T-cell (primary cell): ENCODE measurements around the gene AFF4. TPM values are rescaled to one million over a fixed set of nuclear protein-coding genes. Genes with fewer than 3 reads are reported as not detected.
A peak's percentile ranks its signal among the peaks of the same experiment; 100 is the strongest.

ENCODE experiments used
- ATAC-seq, 4 experiments: fragments of 200-7000 bp in 3 of 4; fragments of 150-1000 bp in 1 of 4; cut with Tn5 transposase; replicated peaks in 1 of 4; 1 replicate in 3 of 4; 2 replicates in 1 of 4; pipeline ENCODE4 v1.10.0; 2021; ENCODE audit warnings: moderate library complexity in 3 of 4, mild to moderate bottlenecking in 2 of 4, moderate number of reproducible peaks in 1 of 4
- CTCF ChIA-PET, 2 donors: fragments of 300-600 bp; sonication (Branson Sonifier 250); formaldehyde crosslinking; loops; one replicate each; lab custom pipeline; 2022; ENCODE audit warnings: antibody characterized with exemption in 2 of 2; lab: Charles Lee
- POLR2A ChIA-PET, 2 donors: fragments of 300-600 bp; sonication (Branson Sonifier 250); formaldehyde crosslinking; loops; one replicate each; lab custom pipeline; 2022; ENCODE audit warnings: antibody characterized with exemption in 2 of 2; lab: Charles Lee
- DNase-seq, 35 experiments: peaks; one replicate each; pipeline versions ENCODE4 v3.0.0 to v3.0.0-alpha.2; 2013 to 2023
- H3K27ac ChIP-seq: one replicate; pipeline ENCODE4 v1.5.1; 2013; ENCODE audit warnings: low read length
- H3K27me3 ChIP-seq, 2 experiments: replicated peaks in 1 of 2; 1 replicate in 1 of 2; 2 replicates in 1 of 2; pipeline versions ENCODE4 v1.6.1 to v1.7.0; 2013; ENCODE audit warnings: low read length in 1 of 2, mixed read lengths in 1 of 2; ENCODE audit not compliant: control insufficient read depth in 2 of 2, insufficient read depth in 2 of 2; ENCODE audit errors: extremely low read depth in 1 of 2
- H3K36me3 ChIP-seq, 2 donors: 1 replicate in 1 of 2; 2 replicates in 1 of 2; pipeline versions ENCODE4 v1.6.1 to v1.7.0; 2013; ENCODE audit warnings: low read length in 1 of 2; ENCODE audit not compliant: control insufficient read depth in 2 of 2, insufficient read depth in 1 of 2; ENCODE audit errors: extremely low read depth in 1 of 2
- H3K4me1 ChIP-seq, 2 experiments: 1 replicate in 1 of 2; 2 replicates in 1 of 2; pipeline versions ENCODE4 v1.6.1 to v1.7.0; 2013; ENCODE audit warnings: low read length in 2 of 2, mixed read lengths in 1 of 2; ENCODE audit not compliant: insufficient read depth in 2 of 2, control insufficient read depth in 1 of 2; ENCODE audit errors: extremely low read depth in 1 of 2
- H3K4me3 ChIP-seq, 2 donors: 1 replicate in 1 of 2; 2 replicates in 1 of 2; pipeline versions ENCODE4 v1.5.1 to v1.7.0; 2013; ENCODE audit warnings: mild to moderate bottlenecking in 2 of 2, low read length in 1 of 2, moderate library complexity in 1 of 2; ENCODE audit not compliant: control insufficient read depth in 1 of 2; ENCODE audit errors: extremely low read depth in 1 of 2
- H3K9me3 ChIP-seq: 2 replicates; pipeline ENCODE4 v1.7.0; 2013
- H3K27ac Mint-ChIP-seq, 2 donors: one replicate each; pipeline ENCODE4 v1.8.0; 2020 to 2021; ENCODE audit warnings: mild to moderate bottlenecking in 2 of 2, mixed read lengths in 2 of 2
- H3K27me3 Mint-ChIP-seq, 2 donors: one replicate each; pipeline ENCODE4 v1.8.0; 2021 to 2022; ENCODE audit warnings: mixed read lengths in 2 of 2
- H3K36me3 Mint-ChIP-seq: one replicate; pipeline ENCODE4 v1.8.0; 2021; ENCODE audit warnings: mixed read lengths
- H3K4me1 Mint-ChIP-seq, 3 donors: one replicate each; pipeline ENCODE4 v1.8.0; 2020 to 2022; ENCODE audit warnings: mixed read lengths in 3 of 3, mild to moderate bottlenecking in 1 of 3
- H3K4me3 Mint-ChIP-seq, 3 donors: one replicate each; pipeline ENCODE4 v1.8.0; 2020 to 2022; ENCODE audit warnings: mild to moderate bottlenecking in 3 of 3, mixed read lengths in 3 of 3, moderate library complexity in 3 of 3
- H3K9me3 Mint-ChIP-seq, 3 donors: one replicate each; pipeline ENCODE4 v1.8.0; 2020 to 2022; ENCODE audit warnings: mixed read lengths in 3 of 3
- WGBS: methylation state at CpG from one replicate; pipeline ENCODE4 v1.1.5; 2013; ENCODE audit warnings: missing lambda C conversion rate; ENCODE audit not compliant: insufficient coverage; 5-methylcytosine and 5-hydroxymethylcytosine counted together
- total RNA-seq, 35 experiments: library from RNA in 6 of 35; stranded (reverse) in 6 of 35; fragments of 120-200 nt in 1 of 35; gene quantifications; one replicate each; pipeline versions ENCODE4 v1.2.1 to v1.2.4 and lab custom pipeline; 2013 to 2026

Gene AFF4
- total RNA-seq, 5 donors from 2014 or later (not counting 1 experiment from before 2014, with no cell fraction given) = 44.2 to 74.1 (median 53.0) TPM

DNA sequence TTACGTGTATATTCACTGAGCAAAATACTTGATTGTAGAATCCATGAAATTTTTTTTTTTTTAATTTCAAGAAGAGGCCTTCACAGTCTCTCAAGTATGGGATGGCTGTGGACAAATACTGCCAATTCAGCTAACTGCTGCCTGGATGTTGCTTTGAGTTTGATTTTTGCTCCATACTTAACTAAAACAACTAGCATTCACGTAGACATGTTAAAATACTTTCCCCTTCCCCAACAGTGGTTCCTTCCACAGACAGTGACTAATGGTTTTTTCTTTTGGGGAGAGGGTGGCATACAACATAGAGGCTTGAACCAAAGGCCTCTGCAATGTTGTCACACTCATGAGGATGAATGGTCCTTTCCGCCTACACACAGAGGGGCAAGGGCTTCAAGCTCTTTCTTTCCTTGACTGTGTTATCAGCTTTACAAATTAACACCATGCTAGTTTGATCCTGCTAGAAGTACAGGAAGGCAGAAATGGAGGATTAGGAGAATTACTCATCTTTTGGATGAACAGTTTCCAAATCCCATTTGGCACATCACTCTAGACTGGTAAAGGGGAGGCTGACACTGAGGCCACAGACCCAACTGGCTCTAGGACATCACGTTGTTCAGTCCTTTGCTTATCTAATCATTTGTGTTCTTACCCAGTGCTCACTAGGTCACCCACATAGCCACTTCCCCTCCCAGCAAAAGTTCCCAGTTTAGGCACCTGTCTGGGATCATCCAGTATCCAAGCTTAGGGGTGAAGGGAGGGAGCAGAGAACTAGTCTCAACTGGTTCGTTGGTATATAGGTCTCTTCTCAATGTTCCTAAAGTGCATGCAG lies 91.8 kb downstream of the AFF4 start:
- 100% methylated on average over 1 of the region's 5 CpGs for WGBS
- Mint-ChIP-seq H3K9me3 (no peaks in the 10 kb centered on the region), H3K4me3 (no peak overlapping the region), H3K36me3 (peaks cover 34% of the 10 kb centered on the region), H3K4me1 (peaks cover 11 to 16% (median 14%) of the 10 kb centered on the region in 3 donors), H3K27ac (no peak overlapping the region), H3K27me3 (no peaks in the 10 kb centered on the region)
- ChIA-PET CTCF (no interaction called here), POLR2A (interaction anchor here (0.7 kb wide), 2 partner anchors 189 to 1497 kb away, joined by 4 read pairs; no protein-coding TSS in a partner anchor)
- Histone ChIP-seq H3K4me1 (peaks cover 2 to 11% of the 10 kb centered on the region in 2 experiments), H3K27me3 (no peaks in the 10 kb centered on the region), H3K9me3 (no peaks in the 10 kb centered on the region), H3K4me3 (no peak overlapping the region), H3K36me3 (peaks cover 0 to 34% of the 10 kb centered on the region in 2 donors), H3K27ac (no peak overlapping the region)
- no peak for ATAC-seq
- DNase-seq = no peak

DNA sequence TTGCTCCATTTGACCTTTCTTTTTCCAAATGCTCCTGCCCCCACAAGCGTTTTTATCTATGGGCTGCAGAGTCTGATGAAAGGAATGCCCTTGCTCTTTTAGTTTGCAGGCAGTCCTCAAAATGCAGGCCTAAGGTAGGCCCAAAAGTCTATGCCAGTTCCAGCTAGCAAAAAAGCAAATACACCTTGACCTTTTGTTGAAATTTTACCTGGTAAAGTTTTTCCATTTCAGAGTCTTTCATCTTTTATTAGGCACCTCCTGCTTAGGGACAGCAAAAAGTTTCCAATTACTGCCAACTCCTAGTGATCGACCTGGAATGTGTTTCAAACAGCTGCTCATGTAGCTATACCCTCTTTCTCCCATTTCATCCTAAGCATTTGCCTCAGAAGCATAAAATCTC lies 92.6 kb downstream of the AFF4 start:
- ATAC-seq (no peak), DNase-seq (no peak)
- H3K27me3 ChIP-seq = no peaks in the 10 kb centered on the region
- Mint-ChIP-seq H3K4me1 (peaks cover 20 to 23% (median 21%) of the 10 kb centered on the region in 3 donors), H3K27ac (peak overlapping the region in 1 of 2 donors; percentile 43), H3K36me3 (peaks cover 38% of the 10 kb centered on the region), H3K27me3 (no peaks in the 10 kb centered on the region), H3K9me3 (no peaks in the 10 kb centered on the region), H3K4me3 (no peak overlapping the region)
- H3K36me3 ChIP-seq = peaks cover 0 to 32% of the 10 kb centered on the region in 2 donors
- ChIA-PET POLR2A (interaction anchor here in 1 of 2 donors (0.6 kb wide), 1 partner anchor 584 kb away, joined by 3 read pairs; no protein-coding TSS in a partner anchor), CTCF (no interaction called here)
- 93% methylated on average over 2 of the region's 2 CpGs for WGBS
- no peaks in the 10 kb centered on the region for H3K9me3 ChIP-seq
- no peak overlapping the region for H3K27ac ChIP-seq
- no peak overlapping the region for H3K4me3 ChIP-seq
- H3K4me1 ChIP-seq = peaks cover 2 to 16% of the 10 kb centered on the region in 2 experiments

DNA sequence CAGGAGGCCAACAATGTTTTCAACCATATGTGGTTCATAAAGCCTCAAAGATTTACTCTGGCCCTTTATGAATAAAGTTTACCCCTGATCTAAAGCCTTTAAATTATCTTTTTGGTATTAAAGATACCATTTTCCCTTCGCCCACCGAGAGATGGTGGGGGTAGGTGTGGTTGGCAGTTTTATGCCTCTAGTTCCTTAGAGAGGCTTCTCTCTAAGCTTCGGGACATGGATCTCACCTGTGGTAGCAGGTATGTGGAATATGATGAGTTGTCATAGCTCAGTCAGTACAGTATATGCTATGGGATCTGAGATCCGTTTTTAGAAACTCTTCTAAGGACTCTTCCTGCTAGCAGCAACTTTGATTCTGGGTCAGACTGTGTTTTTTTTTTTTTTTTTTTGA lies 94.7 kb downstream of the AFF4 start:
- WGBS = 100% methylated on average over 2 of the region's 4 CpGs
- peaks cover 2 to 21% of the 10 kb centered on the region in 2 experiments for H3K4me1 ChIP-seq
- Mint-ChIP-seq H3K27ac (no peak overlapping the region), H3K9me3 (no peaks in the 10 kb centered on the region), H3K36me3 (peaks cover 35% of the 10 kb centered on the region), H3K4me3 (peak overlapping the region; percentile 39 to 99 (median 98)), H3K4me1 (peaks cover 27 to 30% (median 27%) of the 10 kb centered on the region in 3 donors), H3K27me3 (no peaks in the 10 kb centered on the region)
- no peaks in the 10 kb centered on the region for H3K27me3 ChIP-seq
- H3K27ac ChIP-seq = no peak overlapping the region
- H3K36me3 ChIP-seq = peaks cover 0 to 28% of the 10 kb centered on the region in 2 donors
- H3K4me3 ChIP-seq = no peak overlapping the region
- ATAC-seq = no peak
- CTCF ChIA-PET = interaction anchor here (0.7 to 2.0 kb wide), 3 partner anchors 14 to 19 kb away, joined by 3 to 6 read pairs (median 4); no protein-coding TSS in a partner anchor
- POLR2A ChIA-PET = interaction anchor here in 1 of 2 donors (0.5 to 0.6 kb wide), 2 partner anchors 9 to 838 kb away, joined by 3 to 4 read pairs; no protein-coding TSS in a partner anchor
- DNase-seq = no peak
- no peaks in the 10 kb centered on the region for H3K9me3 ChIP-seq

DNA sequence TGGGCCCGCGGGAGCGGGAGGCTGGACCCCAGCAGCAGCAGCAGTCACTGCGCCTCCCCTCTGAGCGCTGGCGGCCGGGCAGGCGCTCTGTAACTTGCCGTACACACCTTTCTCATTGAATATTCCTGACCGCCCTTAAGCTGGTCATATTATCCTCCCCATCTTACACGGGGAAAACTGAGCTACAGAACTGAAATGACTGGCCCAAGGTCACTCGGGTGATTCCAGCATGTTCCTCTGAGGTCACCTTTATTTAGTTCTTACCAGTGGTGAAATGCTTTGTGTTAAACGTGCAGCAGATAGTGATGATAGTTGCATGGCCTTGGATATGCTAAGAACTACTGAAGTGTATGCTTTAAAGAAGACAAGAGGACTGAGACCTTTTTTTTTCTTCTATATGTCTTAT lies 96.4 kb downstream of the AFF4 start:
- Mint-ChIP-seq H3K9me3 (no peaks in the 10 kb centered on the region), H3K4me1 (peaks cover 27 to 30% (median 27%) of the 10 kb centered on the region in 3 donors), H3K4me3 (peak overlapping the region; percentile 98 to 100 (median 99)), H3K27me3 (no peaks in the 10 kb centered on the region), H3K36me3 (peaks cover 26% of the 10 kb centered on the region), H3K27ac (peak overlapping the region; percentile 97 to 99)
- Histone ChIP-seq H3K27ac (peak overlapping the region; percentile 98), H3K27me3 (no peaks in the 10 kb centered on the region), H3K4me3 (peak overlapping the region; percentile 81 to 90), H3K9me3 (no peaks in the 10 kb centered on the region), H3K4me1 (peaks cover 2 to 21% of the 10 kb centered on the region in 2 experiments), H3K36me3 (peaks cover 0 to 28% of the 10 kb centered on the region in 2 donors)
- ChIA-PET POLR2A (interaction anchor here (0.6 kb wide), 3 partner anchors 51 to 1892 kb away, joined by 3 to 11 read pairs (median 3); no protein-coding TSS in a partner anchor), CTCF (no interaction called here)
- WGBS = 3% methylated on average over 11 of the region's 13 CpGs
- DNase-seq (no peak), ATAC-seq (no peak)

DNA sequence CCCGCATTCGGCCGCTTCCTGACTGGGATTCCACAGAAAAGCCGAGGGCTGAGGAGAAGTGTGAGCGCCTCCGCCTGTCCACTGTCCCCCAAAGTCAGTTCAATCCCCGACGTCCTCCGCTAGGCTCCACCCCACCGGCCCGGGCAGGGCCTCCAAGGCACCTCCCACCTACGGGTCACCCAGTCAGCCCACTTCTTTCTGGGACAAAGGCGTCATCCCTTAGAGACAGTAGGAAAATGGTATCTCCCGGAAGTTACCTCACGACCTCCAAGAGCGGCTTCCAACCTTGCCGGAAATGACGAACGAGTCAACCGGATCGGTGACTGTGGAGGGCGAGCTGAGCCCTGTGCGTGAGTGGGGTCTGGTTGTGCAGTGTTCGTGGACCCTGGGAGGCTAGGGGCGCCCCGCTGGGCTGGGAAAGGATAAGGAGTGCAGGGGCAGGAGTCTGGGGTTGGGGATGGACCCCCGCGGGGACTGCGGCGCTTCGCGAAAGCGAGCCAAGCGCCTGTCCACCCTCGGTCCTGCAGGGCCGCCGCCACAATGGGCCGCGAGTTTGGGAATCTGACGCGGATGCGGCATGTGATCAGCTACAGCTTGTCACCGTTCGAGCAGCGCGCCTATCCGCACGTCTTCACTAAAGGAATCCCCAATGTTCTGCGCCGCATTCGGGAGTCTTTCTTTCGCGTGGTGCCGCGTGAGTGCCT lies 96.9 kb downstream of the AFF4 start, which contains the start of the genes GDF9 and UQCRQ:
Gene GDF9 (minus strand): TSS at position 128 of the 704 bp plus-strand sequence. CDS start 1,936 bp downstream, outside the sequence.
Gene UQCRQ (plus strand): TSS at position 301 of the 704 bp plus-strand sequence. CDS start 240 bp downstream, at position 541.
- Histone ChIP-seq H3K4me1 (peaks cover 2 to 21% of the 10 kb centered on the region in 2 experiments), H3K4me3 (peak within 1 kb of the TSS; percentile 81 to 90), H3K9me3 (no peaks in the 10 kb centered on the region), H3K27ac (peak within 1 kb of the TSS; percentile 98), H3K36me3 (peaks cover 0 to 28% of the 10 kb centered on the region in 2 donors), H3K27me3 (no peaks in the 10 kb centered on the region)
- POLR2A ChIA-PET = interaction anchor here (0.6 to 1.5 kb wide), 5 partner anchors 51 to 1893 kb away, joined by 3 to 11 read pairs (median 4); no protein-coding TSS in a partner anchor
- H3K27me3 Mint-ChIP-seq = no peaks in the 10 kb centered on the region
- CTCF ChIA-PET = interaction anchor here in 1 of 2 donors (0.6 kb wide), 1 partner anchor 67 kb away, joined by 3 read pairs; no protein-coding TSS in a partner anchor
- WGBS = under 1% methylated on average over 52 of the region's 55 CpGs
- DNase-seq = peak; percentile 71 to 99 (median 89)
- H3K27ac Mint-ChIP-seq = peak within 1 kb of the TSS; percentile 97 to 99
- H3K4me1 Mint-ChIP-seq = peaks cover 27 to 30% (median 27%) of the 10 kb centered on the region in 3 donors
- peaks cover 26% of the 10 kb centered on the region for H3K36me3 Mint-ChIP-seq
- H3K9me3 Mint-ChIP-seq = no peaks in the 10 kb centered on the region
- peak; percentile 95 to 98 (median 96) for ATAC-seq
- H3K4me3 Mint-ChIP-seq = peak within 1 kb of the TSS; percentile 98 to 100 (median 99)
